ENCODE measurements around the gene TMED10. TPM values are rescaled to one million over a fixed set of nuclear protein-coding genes. Genes with fewer than 3 reads are reported as not detected.

Gene TMED10
- total and polyA plus RNA-seq, 8 donors: 26.6 to 292 (median 97.4) TPM

DNA sequence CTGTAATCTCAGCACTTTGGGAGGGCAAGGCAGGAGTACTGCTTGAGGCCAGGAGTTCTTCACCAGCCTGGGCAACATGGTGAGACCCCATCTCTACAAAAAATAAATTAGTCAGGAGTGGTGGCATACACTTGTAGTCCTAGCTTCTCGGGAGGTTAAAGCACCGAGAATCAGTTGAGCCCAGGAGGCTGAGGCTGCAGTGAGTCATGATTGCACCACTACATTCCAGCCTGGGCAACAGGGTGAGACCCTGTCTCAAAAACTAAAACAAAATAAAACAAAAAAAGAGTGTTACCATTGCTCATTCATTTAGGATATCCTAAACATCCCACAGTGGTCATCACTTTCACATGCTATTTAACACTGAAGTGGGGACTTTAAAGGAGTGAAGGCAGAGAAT lies 57.4 kb downstream of the TMED10 start:
- H3K4me3 ChIP-seq: no peak overlapping the region
- peaks cover 0 to 14% (median 2%) of the 10 kb centered on the region in 4 donors for H3K4me1 ChIP-seq
- intact Hi-C loops (cut with DNase I; ENCODE audit: low total_unique reads): no loop called here
- H3K27me3 ChIP-seq: no peaks in the 10 kb centered on the region
- H3K27ac ChIP-seq: no peak overlapping the region
- DNase-seq: no peak
- no peaks in the 10 kb centered on the region for H3K9me3 ChIP-seq
- TF ChIP-seq POLR2AphosphoS5 (IDR thresholded peaks at IDR 0.05) (no peak), EP300 (IDR thresholded peaks at IDR 0.05) (no peak), POLR2A (IDR thresholded peaks at IDR 0.05) (no peak)
- WGBS, 5 donors: 90 to 100% (median 97%) methylated on average over 2 of the region's 2 CpGs
- peaks cover 31 to 81% (median 75%) of the 10 kb centered on the region in 4 donors for H3K36me3 ChIP-seq

DNA sequence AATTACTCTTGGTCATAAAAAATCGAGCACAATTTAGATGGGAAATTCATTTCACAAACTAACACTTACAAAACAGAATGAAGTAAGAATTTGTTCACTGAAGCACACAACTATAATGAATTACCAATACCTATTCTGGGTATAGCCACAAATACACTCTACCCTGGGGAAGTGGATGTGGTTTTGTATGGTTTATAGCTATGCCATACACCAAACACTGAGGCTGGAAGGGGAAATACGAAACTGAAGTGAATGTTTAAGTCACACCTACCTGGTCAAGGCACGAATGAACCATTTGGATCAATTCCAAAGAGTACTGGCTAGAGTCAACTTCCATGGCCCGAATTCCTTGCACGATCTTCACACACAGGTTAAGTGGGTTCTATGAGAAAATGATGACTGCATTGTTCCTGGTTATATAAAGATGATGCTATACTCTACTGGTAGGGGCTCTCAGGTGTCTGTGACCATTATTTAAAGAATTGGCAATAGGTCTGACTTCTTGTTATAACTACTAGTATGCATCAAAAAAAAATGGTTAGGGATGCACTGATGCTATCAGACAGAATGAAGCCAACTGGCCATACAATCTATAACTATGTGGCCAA lies 62.4 kb downstream of the TMED10 start:
- 62 to 71% (median 66%) methylated on average over 5 of the region's 5 CpGs for WGBS, 5 donors
- DNase-seq: no peak
- Histone ChIP-seq H3K4me3 (no peak overlapping the region), H3K9me3 (no peaks in the 10 kb centered on the region), H3K36me3 (peaks cover 66 to 100% (median 100%) of the 10 kb centered on the region in 4 donors), H3K27me3 (no peaks in the 10 kb centered on the region), H3K27ac (no peak overlapping the region), H3K4me1 (no peaks in the 10 kb centered on the region)
- TF ChIP-seq POLR2AphosphoS5 (IDR thresholded peaks at IDR 0.05) (no peak), POLR2A (IDR thresholded peaks at IDR 0.05) (no peak), EP300 (IDR thresholded peaks at IDR 0.05) (no peak)
- TF ChIP-seq, protein P1, sequence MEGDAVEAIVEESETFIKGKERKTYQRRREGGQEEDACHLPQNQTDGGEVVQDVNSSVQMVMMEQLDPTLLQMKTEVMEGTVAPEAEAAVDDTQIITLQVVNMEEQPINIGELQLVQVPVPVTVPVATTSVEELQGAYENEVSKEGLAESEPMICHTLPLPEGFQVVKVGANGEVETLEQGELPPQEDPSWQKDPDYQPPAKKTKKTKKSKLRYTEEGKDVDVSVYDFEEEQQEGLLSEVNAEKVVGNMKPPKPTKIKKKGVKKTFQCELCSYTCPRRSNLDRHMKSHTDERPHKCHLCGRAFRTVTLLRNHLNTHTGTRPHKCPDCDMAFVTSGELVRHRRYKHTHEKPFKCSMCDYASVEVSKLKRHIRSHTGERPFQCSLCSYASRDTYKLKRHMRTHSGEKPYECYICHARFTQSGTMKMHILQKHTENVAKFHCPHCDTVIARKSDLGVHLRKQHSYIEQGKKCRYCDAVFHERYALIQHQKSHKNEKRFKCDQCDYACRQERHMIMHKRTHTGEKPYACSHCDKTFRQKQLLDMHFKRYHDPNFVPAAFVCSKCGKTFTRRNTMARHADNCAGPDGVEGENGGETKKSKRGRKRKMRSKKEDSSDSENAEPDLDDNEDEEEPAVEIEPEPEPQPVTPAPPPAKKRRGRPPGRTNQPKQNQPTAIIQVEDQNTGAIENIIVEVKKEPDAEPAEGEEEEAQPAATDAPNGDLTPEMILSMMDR (IDR thresholded peaks at IDR 0.05): no peak
- intact Hi-C loops (cut with DNase I; ENCODE audit: low total_unique reads): no loop called here

DNA sequence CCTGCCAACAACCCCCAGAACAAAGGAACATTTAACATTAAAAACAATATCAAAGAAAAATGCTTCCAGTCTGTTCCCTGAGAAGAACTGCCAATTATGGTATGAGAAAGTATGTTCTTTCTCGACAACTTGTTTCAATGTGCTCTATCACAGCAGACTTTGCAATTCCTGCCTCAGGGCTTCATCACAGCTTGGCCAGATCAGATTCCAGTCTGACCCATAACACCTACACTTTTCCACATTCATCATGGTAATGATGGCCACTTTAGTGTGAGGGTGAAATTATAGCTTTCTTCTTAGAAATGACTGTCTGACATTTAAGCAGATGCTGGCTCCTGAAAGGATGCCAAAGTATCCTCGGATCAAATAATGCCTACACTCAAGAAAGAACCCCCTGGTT lies 66.5 kb downstream of the TMED10 start:
- no peak for DNase-seq
- no peak for TF ChIP-seq POLR2AphosphoS5 (IDR thresholded peaks at IDR 0.05)
- no peak for TF ChIP-seq EP300 (IDR thresholded peaks at IDR 0.05)
- no peak for TF ChIP-seq POLR2A (IDR thresholded peaks at IDR 0.05)
- TF ChIP-seq, protein P1 (IDR thresholded peaks at IDR 0.05): no peak
- peaks cover 64 to 100% (median 100%) of the 10 kb centered on the region in 4 donors for H3K36me3 ChIP-seq
- H3K4me1 ChIP-seq: no peaks in the 10 kb centered on the region
- intact Hi-C loops (cut with DNase I; ENCODE audit: low total_unique reads): no loop called here
- H3K9me3 ChIP-seq: no peaks in the 10 kb centered on the region
- H3K4me3 ChIP-seq: no peak overlapping the region
- no peaks in the 10 kb centered on the region for H3K27me3 ChIP-seq
- H3K27ac ChIP-seq: no peak overlapping the region
- WGBS, 5 donors: 80 to 96% (median 89%) methylated on average over 2 of the region's 2 CpGs

DNA sequence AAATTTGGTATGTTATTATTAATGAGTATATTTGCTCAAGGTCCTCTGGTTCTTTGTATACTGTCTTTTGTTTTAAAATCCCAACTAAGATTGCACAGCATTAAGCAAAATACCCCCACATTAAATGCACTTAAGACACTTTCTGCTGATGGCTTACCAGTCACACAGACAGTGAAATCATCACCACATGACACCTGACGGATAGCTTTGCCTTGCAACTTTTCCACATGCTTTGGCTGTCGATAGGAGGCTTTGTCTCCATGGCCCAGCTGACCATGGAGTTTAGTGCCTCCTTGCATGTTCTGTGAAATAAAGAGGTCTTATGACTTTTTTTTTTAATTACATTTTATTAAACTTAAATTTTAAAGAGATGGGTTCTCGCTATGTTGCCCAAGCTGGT lies 69.2 kb downstream of the TMED10 start:
- Histone ChIP-seq H3K4me1 (no peaks in the 10 kb centered on the region), H3K27ac (no peak overlapping the region), H3K9me3 (no peaks in the 10 kb centered on the region), H3K4me3 (no peak overlapping the region), H3K27me3 (no peaks in the 10 kb centered on the region), H3K36me3 (peaks cover 69 to 100% (median 100%) of the 10 kb centered on the region in 4 donors)
- intact Hi-C loops (cut with DNase I; ENCODE audit: low total_unique reads): no loop called here
- DNase-seq: no peak
- 62 to 92% (median 67%) methylated on average over 3 of the region's 3 CpGs for WGBS, 5 donors
- TF ChIP-seq, protein P1 (IDR thresholded peaks at IDR 0.05): no peak
- TF ChIP-seq EP300 (IDR thresholded peaks at IDR 0.05) (no peak), POLR2AphosphoS5 (IDR thresholded peaks at IDR 0.05) (no peak), POLR2A (IDR thresholded peaks at IDR 0.05) (no peak)

DNA sequence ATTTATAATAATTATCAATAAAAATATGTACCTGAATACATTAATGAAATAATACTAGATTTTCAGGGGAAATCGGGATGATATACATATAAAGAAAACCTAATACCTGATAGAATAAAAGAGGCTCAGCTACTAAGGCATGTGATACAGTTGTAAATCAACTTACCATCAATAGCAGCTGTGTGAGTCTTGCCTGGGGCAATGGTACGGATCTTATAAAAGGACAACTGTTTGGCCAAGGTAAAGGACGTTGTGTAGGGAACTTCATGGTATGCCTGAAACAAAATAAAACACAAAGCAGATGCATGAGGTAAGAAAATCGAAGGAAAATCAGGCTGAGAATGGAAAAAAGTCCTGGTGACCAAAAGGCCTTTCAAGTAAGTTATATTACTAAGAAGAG lies 74.9 kb downstream of the TMED10 start:
- 86 to 94% (median 87%) methylated on average over 4 of the region's 4 CpGs for WGBS, 5 donors
- no peak for DNase-seq
- TF ChIP-seq EP300 (IDR thresholded peaks at IDR 0.05) (no peak), POLR2A (IDR thresholded peaks at IDR 0.05) (no peak), POLR2AphosphoS5 (IDR thresholded peaks at IDR 0.05) (no peak)
- TF ChIP-seq, protein P1 (IDR thresholded peaks at IDR 0.05): no peak
- Histone ChIP-seq H3K4me3 (no peak overlapping the region), H3K27me3 (no peaks in the 10 kb centered on the region), H3K4me1 (no peaks in the 10 kb centered on the region), H3K36me3 (peaks cover 56 to 100% (median 100%) of the 10 kb centered on the region in 4 donors), H3K27ac (no peak overlapping the region), H3K9me3 (no peaks in the 10 kb centered on the region)
- intact Hi-C loops (cut with DNase I; ENCODE audit: low total_unique reads): no loop called here
